ENCODE measurements around the gene HSPG2. TPM values are rescaled to one million over a fixed set of nuclear protein-coding genes. Genes with fewer than 3 reads are reported as not detected.

The HSPG2 gene
- total and polyA plus RNA-seq, 12 donors, result 38.7 to 558 (median 273) TPM

DNA sequence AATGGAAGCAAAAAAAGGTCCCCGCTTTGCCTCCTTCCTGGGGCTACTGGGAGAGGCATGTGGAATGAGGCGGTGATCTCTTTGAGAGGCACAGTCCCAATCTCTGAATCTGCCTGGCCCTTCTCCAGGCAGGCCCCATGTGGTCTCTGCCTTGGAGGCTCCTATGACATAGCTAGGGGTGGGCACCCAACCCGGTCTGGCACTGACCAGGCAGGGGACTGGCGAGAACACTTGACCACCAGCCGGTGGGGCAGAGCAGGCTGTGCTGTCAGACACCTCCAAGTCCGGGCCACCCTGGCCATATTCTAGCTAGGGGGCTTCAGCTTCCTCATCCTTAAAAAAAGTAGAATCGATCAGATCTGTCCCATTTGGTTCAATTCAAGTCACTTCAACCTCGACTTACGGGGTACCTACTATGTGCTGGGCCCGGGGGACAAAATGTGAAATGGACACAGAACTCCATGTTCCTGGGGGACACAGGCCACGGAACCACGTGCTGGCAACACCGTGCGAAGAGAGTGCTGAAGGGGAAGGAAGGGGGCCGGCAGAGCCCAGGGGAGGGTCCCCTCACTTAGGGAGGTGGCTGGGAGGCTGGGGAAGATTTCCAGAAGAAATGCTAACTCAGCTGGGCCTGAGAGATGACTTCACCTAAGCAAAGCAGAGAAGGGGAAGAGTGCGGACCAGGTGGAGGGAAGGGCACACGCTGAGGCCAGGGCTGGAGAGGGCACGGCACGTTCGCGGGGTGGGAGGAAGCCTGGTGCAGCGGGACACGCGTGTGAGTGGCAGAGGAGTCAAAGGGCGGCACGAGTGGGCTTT is 33.3 kb downstream of the HSPG2 start:
- Histone ChIP-seq H3K4me1 (replicated peaks in 1 of 2) (peaks cover 10 to 65% of the 10 kb centered on the region in 2 donors), H3K27me3 (no peaks in the 10 kb centered on the region), H3K36me3 (replicated peaks in 1 of 2) (no peaks in the 10 kb centered on the region), H3K9me3 (replicated peaks in 1 of 3) (no peaks in the 10 kb centered on the region), H3K27ac (peak overlapping the region in 3 of 5 donors; percentile 33 to 79 (median 66)), H3K4me3 (no peak overlapping the region)
- intact Hi-C loops (cut with DNase I), result no loop called here
- TF ChIP-seq POLR2A (IDR thresholded peaks at IDR 0.05), result no peak
- TF ChIP-seq, protein P1, sequence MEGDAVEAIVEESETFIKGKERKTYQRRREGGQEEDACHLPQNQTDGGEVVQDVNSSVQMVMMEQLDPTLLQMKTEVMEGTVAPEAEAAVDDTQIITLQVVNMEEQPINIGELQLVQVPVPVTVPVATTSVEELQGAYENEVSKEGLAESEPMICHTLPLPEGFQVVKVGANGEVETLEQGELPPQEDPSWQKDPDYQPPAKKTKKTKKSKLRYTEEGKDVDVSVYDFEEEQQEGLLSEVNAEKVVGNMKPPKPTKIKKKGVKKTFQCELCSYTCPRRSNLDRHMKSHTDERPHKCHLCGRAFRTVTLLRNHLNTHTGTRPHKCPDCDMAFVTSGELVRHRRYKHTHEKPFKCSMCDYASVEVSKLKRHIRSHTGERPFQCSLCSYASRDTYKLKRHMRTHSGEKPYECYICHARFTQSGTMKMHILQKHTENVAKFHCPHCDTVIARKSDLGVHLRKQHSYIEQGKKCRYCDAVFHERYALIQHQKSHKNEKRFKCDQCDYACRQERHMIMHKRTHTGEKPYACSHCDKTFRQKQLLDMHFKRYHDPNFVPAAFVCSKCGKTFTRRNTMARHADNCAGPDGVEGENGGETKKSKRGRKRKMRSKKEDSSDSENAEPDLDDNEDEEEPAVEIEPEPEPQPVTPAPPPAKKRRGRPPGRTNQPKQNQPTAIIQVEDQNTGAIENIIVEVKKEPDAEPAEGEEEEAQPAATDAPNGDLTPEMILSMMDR (IDR thresholded peaks at IDR 0.05), result no peak
- peak in 1 of 7 donors; percentile 26 for DNase-seq
- 74 to 84% (median 80%) methylated on average over 26 of the region's 26 CpGs for WGBS, 4 donors

DNA sequence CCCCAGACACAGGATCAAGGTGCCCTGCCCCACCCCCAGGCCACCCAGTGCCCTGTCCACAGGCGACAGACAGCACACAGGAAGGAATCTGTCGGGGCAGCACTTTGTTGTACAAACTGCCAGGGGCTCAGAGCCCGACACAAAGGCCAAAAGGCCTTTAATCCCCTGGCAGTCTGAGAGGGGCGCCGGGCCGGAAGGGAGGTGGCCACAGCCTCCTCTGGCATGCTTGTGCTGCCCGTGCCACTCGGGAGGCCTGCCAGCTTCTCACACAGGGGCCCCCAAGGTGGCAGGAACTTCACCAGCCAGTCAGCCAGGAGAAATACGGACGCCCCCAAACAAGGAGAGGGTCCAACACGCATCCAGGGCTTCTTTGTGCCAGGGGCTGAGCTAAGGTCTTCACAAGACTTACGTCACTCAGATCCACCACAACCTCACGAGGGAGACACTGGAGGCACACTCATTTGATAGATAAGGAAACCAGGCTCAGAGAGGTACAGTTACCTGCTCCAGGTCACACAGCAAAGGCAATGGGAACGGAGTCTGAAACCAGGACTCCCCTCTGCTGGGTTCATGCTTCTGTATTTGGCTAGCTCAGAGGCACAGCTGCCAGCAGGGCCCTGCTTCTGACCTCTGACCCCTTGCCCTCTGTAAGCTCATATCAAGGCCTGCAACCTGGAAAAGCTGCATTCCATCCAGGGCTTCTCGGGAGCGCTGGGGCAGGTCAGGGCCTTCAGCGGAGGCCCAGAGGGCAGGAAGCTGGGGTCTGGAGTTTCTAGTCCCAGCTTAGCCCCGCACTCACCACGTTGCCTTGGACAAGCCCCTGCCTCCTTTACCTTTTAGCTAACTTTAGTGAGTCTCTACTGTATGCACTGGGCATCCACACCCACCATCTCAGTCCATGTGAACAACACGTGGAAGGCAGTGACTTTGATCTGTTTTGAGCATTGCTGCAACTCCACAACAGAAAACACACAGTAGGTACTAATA is 34.8 kb downstream of the HSPG2 start:
- H3K9me3 ChIP-seq (replicated peaks in 1 of 3), result no peaks in the 10 kb centered on the region
- no peak overlapping the region for H3K4me3 ChIP-seq
- H3K36me3 ChIP-seq (replicated peaks in 1 of 2), result no peaks in the 10 kb centered on the region
- H3K27me3 ChIP-seq, result no peaks in the 10 kb centered on the region
- TF ChIP-seq, protein P1 (IDR thresholded peaks at IDR 0.05), result no peak
- no peak for TF ChIP-seq POLR2A (IDR thresholded peaks at IDR 0.05)
- intact Hi-C loops (cut with DNase I), result no loop called here
- DNase-seq, result peak in 1 of 7 donors; percentile 44
- 48 to 69% (median 55%) methylated on average over 7 to 20 of the region's 20 CpGs for WGBS, 4 donors
- peaks cover 12 to 73% of the 10 kb centered on the region in 2 donors for H3K4me1 ChIP-seq (replicated peaks in 1 of 2)
- H3K27ac ChIP-seq, result peak overlapping the region in 4 of 5 donors; percentile 30 to 73 (median 56)

DNA sequence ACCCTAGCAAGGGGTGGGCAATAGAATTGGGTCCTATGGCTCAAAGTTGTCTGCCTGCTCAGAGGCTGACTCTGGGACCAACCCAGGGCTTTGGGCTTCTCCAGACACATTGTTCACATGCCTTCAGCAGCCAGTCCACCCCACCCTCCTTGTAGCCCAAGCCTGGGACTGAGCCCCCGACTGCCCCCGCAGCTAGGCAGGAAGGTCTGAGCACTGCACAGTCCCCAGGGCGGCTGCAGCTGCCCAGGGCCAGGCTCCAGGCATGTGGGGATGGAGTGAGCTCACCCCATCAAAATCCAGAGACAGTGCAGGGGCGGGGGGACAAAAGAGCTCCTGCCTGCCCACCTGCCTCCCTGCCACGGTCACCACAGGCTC is 35.6 kb downstream of the HSPG2 start:
- Histone ChIP-seq H3K36me3 (replicated peaks in 1 of 2) (no peaks in the 10 kb centered on the region), H3K4me1 (replicated peaks in 1 of 2) (peaks cover 19 to 77% of the 10 kb centered on the region in 2 donors), H3K27me3 (no peaks in the 10 kb centered on the region), H3K4me3 (no peak overlapping the region), H3K27ac (peak overlapping the region in 4 of 5 donors; percentile 30 to 73 (median 56)), H3K9me3 (replicated peaks in 1 of 3) (no peaks in the 10 kb centered on the region)
- intact Hi-C loops (cut with DNase I), result no loop called here
- 66 to 72% (median 69%) methylated on average over 2 to 5 of the region's 5 CpGs for WGBS, 4 donors
- peak in 1 of 7 donors; percentile 28 for DNase-seq
- TF ChIP-seq POLR2A (IDR thresholded peaks at IDR 0.05), result no peak
- TF ChIP-seq, protein P1 (IDR thresholded peaks at IDR 0.05), result no peak
